ENCODE results near the gene POC1A.

POC1A gene

DNA sequence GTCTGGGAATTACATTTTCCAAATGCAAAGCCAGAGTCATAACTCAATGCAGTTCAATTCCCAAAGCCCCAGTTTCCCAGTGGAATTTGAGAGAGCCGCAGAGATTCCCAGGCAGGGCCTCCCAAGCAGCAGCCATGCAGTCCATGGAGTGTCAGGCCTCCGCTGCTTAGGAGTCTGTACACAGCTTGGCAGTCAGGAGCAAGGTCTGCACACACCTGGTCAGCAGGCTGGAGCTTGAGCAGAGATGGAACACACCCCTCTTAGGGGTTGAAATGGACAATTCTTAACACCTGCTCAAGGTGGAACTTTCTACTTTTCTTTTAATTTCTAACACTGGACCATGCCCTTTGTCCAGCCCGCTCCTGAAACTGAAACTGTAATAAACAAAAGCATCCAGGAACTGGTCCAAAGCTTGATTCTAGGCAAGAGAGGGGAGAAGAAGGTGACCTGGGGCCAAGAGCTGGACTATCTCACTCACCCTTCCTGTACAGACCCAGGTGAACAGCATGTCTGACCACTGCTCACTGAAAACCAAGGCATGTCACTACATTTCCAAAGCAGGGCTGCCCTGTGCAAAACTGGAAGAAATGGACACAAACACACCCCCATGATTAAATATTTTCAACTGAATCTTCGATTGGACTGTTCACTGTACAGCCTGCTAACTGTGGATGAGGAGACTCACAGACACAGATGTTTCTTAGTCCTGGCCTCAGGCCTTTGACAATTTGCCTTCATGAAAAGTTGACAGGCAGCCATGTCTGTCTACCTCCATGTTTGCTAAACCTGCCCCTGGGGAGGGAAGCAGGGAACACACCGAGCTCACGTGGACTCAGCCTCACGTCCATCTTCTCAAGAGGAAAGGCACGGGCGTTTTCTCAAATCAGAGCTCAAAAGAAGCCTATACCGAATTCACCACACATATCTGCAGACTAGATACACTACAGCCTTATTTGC, 49.3 kb downstream of the POC1A start:
- no peak for DNase-seq (ENCODE audit: low read depth, low spot score)

DNA sequence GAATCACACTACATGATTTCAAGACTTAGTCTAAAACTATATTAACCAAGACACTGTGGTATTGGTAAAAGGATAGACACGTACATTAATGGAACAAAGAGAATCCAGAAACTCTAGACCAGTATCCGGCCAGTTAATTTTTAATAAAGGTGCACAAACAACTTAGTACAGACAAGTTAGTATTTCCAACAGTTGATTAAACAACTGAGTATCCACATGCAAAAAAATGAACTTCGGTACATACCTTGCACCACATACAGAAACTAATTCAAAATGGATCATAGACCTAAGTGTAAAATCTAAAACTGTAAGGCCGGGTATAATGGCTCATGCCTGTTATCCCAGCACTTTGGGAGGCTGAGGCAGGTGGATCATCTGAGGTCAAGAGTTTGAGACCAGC, 51.3 kb downstream of the POC1A start:
- DNase-seq (ENCODE audit: low read depth, low spot score): no peak

DNA sequence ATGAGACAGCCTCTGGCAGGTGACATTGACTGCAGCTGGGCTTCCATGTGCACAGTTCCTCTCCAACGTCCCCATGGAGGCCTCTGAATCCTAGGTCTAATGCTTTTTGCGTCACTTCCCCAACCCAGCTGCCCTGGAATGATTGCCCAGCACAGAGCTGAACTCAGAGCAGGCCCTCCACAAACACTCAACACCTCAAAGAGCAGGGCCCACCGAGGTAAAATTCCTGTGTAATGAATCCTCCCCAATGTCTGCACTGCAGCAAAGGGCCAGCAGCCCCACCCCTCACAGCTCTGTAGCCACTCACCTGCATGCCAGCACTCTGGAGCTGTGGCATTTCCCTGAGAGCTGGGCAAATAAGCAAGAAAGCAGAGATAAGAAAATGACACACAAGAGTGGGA, 55.2 kb downstream of the POC1A start:
- no peak for DNase-seq (ENCODE audit: low read depth, low spot score)

DNA sequence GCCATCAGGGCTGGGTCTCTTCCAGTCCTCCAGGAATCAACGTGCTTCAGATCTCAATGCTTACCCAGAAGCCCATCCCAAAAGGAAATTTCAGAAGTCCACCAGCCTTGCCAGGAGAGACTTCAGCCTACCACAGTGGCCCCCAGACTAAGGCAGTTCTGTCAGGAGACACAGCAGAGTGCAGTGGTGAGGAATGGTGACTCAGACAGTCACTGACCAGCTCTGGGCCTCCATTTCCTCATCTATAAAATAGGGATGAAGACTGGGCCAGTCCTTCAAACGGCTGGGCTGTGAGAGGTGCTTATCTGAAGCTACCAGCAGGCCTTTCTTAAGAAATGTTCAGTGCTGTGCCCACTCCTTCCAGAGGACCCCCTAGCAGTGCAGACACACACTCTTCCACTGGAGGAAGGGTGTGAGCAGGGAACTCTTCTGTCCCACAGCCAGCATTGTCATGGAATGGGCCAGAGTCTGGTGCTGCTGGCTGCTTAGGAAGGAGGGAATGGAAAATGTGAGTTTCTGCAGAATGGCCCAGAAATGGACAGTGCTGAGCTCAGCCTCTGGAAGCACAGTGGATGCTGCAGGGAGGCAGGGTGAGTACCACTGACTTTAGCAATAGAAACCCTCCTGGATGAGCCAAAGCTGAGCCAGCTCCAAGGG, 56.2 kb downstream of the POC1A start:
- no peak for DNase-seq (ENCODE audit: low read depth, low spot score)

DNA sequence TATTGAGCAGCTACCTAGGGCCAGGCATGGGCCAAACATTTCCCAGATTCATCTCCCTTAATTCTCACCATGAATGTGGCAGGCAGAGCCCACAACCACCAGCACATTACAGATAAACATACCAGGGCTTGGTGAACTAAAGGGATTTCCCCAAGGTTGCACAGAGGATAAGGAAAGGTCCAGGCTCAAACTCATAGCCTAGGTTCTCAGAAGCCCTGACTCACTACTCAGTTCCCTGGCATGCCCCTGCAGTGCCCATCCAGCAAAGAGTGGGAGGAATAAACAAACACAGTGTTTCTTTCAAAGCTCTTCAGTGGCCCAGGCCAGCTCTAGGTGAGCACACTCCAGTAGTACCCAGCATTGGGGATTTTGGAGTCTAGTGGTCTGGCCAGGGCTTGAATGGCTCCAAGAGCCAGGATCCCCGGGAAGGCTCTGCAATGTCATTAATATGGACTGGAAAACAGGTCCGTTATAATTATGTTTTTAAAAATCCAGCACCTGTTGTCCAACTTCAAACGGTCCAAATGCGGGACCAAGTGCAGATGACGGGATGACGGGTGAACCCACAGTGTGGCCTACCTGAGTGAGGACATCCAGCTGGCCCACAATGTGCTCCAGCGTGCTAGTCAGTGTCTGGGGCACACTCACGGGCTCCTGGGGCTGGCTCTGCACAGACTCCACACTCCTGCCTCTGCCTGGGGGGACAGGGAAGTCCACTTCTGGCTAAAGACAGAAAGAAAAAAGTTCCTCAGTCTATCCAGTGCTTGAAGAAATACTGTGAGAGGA, 58.0 kb downstream of the POC1A start:
- no peak for DNase-seq (ENCODE audit: low read depth, low spot score)

DNA sequence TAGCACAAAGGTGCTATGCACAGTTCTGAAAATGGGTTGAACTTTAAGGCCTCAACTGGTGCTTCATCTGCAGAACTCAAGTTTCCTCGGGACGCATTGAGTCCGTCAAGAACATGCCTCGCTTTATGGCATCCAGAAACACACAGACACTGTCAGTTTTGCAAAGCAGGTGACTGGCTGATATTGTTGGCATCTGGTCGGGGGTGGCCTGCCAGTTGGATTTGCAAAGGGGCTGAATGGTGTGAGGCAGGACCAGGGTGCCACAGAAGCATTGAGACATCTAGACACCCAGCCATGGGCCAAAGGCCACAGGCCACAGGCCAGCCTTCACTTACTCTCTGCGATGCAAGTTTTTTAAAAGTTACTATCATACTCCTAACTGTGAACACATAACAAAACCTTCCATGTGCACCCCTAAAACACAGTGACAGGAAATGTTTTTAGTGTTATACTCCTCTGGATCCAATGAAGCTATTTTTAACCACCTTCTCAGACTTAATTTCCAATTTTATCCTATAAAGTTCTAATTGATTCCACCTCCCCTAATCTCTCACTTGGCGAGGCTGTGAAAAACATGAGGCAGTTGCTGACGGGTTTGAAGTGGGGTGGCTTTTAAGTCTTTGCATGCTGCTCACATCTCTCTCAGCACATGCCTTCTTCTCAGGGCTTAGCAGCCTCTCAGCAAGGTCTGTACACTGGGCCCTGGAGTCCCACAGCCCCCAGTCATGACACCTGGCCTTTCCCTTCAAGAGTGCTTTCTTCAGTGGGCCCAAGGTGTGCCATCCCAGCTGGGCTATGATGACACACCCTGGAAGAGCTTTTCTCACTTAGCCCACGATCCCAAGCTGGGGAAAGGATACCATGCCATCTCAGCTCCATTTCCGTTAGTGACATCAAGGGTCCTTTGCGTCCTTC, 59.4 kb downstream of the POC1A start:
- DNase-seq (ENCODE audit: low read depth, low spot score): no peak

DNA sequence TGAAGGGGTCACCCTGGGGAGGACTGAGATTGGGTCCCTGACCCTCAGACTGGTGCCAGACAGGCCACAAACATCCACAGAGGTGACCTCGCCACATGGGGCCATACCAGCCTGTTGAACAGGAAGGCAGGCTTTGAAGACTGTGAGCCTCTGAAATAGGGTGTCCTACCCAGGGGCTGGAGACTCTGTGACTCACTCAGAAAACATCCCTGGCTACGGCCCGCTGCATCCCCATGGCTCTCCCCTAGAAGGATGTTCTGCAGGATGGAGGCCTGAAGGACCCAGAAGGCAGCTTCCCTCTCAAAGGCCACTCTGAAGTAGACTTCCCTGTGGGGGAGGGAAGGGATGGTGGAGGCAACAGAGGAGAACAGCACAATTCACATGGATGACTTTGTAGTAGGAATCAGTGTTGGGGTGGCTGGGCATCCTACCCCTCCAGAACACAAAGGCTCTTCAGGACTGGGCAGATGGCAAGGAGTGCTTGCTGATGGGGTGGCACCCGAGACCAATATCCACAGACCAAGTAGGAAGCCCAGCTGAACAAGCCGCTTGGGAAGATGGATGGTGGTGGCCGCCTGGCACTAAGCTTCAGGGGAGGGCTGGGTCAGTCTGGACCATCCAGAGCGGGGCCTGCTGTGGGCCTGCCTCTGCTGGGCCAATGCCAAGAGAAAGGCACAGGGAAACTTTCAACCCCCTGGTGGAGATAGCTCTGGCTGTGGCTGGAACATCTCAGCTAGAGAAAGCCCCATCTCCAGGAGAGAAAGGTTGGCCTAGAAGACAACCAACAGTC, 60.3 kb downstream of the POC1A start:
- no peak for DNase-seq (ENCODE audit: low read depth, low spot score)

DNA sequence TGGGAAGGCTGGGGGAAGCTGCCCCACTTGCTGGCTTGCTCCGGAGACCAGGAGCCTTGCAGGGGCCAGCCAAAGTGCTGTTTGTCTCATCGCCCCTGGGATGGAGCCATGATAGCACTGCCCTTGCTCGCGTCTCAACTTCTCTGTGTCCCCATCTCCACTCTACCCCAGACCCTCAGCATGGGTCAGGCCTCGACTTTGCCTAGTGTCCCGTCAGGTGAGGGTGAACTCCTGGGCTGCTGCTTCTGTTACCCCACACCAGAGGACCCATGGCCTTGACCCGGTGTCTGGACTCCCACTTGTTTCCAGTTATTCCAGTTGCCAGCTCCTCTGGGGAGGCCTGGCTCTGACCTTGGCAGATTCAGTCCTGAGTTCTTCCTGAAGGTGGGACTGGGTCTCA, 61.3 kb downstream of the POC1A start:
- DNase-seq (ENCODE audit: low read depth, low spot score): no peak

DNA sequence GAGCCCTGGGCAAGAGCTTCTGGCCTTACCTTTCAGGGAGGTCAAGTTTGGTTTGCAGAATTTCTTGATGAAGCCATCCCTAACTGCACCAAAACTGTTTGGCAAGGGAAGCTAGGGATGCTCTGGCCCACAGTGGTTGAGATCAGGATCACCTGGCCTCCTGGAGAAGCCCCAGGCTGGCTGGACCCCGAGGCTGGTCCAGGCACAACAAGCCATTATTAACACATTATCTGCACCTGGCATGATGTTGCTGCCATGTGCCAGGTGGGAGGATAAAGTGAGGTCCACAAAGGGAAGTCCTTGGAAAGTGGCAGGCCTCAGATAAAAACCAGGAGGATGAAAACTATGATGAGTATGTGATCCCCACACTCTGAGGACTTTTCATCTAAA, 62.0 kb downstream of the POC1A start:
- no peak for DNase-seq (ENCODE audit: low read depth, low spot score)

DNA sequence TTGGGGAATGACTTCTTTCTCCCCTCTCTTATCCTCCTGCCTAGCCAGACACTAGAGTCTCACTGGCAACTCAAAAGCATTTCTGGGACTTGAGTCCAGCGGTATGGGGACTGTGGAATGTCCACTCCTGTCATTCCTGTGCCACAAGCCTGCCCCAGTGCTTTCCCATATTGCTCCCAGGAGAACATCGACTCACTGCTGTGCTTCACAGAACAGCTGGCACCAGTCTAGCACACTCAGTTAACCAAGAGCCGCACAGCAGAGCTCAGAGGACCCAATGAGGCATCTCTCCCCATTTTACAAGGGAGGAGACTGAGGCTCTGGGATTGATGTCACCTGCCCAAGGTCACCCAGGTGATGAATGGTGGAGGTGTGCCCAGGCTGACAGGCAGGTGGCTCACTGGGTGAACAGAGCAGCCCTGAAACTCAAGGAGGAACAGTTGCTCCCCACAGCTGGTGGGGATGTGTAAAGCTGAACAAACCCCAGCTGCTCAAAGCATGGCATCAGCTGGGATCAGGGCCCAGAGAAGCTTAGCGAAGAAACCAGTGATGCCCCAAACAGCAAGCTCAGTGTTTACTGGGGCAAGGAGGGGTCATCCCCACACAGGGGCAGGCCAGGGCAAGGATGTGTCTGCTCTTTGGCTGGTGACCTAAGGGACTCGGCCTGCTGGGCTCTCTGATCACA, 62.5 kb downstream of the POC1A start:
- DNase-seq (ENCODE audit: low read depth, low spot score): no peak

DNA sequence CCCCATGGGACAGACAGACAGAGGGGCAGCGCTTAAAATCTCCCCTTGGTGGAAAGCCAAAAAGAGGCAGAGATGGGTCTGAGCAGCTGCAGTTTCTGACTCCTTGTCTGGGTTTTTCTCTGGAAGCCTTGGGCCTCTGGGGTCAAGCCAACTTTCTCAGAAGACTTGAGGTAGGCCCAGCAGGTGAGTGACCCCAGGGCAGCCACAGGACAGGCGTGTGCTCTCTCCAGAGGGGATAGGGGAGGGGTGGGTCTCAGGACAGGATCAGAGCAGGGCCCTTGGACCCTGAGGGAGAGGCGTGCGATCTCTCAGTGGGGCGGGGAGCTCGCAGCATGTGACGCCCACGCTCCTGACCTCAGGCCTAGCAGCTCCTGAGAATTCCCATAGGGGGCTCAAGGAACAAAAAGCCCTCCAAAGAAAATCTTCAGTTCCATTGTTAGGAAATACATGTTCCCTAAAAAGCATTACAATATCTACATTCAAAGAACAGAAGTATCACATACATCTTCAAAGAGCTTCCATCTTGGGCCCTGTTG, 63.2 kb downstream of the POC1A start:
- no peak for DNase-seq (ENCODE audit: low read depth, low spot score)

DNA sequence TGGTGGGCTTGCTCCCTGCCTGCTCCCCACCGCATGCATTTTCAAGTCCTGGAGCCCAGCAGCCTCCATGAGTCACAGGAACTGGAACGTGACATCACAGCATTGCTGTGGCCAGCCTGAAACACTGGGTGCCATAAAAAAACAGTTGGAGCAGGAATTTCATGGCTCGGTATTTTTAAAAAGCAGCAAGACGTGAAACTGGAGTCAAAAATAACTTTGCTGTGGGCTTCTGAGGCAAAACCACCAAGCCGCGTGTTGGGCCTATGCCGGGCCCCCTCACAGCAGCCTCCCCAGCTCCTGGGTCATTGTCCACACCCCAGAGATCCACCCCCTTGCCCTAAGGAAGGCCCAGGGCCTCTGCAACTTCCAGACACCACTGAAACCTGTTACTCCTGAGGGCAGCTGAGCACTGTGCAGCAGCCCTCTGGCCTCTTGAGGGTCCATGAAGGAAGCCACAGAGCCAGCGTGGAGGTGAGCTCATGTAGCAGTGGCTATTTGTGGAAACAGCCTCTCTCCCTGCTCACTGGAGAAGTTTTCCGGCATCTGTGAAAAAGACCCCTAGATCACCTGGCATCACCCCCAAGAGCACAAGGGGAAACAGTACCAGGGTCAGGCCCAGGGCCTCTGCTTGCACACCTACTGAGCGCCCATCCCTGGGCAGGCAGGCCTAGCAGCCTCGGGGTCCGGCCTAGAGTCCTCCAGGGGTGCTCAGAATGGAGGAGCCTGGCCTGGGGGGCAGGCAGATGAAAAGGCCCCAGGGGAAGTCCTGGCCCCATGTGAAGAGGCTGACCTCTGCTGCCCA, 63.9 kb downstream of the POC1A start:
- DNase-seq (ENCODE audit: low read depth, low spot score): no peak

DNA sequence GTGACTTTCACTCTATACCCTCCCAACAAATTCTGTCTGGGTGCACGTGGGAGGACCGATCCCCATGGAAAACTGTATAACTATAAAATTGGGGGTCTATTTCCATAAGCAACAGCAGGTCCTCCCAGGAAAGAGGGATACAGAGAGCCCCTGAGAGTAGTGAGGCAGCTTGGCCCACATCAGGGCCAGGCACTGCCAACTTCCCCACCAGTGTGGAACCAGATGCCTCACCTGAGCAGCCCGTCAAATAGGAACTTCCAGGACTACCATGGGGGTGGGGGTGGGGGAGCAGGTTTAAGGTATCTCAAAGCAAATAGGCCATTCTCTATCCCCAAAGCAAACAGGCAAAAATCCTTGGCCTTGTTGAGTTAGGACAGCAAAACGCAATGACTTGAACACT, 64.5 kb downstream of the POC1A start:
- no peak for DNase-seq (ENCODE audit: low read depth, low spot score)

DNA sequence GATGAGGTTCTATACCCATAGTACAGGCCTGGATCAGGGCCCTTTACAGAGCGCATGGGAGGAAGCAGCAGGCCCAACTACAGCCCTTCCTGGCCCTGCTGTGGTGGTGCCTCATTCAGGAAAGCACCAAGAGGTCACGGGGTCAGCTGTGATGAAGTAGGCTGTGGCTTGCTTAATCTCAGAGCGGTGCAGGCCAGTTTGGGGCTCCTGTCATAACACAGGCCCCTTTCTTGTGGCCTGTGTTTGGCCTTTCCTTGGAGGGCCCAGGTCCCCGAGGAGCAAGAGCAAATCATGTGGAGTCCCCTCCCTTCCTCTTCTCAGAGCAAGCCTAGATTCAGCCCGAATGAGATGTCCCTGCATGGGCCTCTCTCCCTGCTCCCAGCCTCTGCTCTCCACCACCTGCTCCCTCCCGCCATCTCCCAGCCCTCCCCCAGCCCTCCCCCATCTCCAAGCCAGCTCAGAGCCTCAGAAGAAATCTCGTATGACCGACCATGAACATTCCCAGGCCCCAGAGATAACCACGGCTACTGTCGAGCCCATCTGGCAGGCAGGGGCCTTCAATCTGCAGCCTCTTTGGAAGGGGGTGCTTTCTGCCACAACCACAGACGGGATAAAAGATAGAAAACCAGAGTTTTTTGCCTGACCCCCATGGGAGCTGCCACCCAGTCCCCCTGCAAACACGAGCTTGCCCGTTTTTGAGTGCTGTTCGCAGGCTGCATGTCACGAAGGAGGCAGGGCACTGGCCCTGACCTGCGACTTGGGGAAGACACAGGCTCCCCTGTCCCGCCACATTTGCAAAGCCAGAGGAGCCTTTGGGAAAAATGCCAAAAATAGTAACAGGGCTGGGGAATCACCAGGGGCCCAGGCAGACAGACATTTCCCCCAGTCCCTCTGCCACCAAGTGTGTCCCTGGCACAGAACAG, 65.5 kb downstream of the POC1A start:
- no peak for DNase-seq (ENCODE audit: low read depth, low spot score)

DNA sequence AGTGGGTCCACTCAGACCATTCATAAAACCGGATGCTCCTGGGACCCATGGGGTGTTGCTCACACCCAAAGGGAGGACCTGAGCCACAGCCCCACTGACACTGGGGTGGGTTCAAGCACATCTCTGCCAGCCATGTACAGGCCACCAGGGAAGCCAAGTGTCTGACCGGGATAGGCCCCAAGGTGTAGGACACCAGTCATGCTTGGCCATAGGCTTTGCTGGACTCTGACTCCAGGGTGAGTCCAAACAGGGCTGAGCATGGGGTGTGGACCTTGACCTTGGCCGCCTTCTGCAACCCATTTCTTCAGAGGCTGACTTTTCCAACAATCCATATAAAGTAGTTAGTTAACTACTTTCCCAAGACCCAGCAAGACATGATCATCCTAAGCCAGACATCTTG, 66.5 kb downstream of the POC1A start:
- no peak for DNase-seq (ENCODE audit: low read depth, low spot score)

DNA sequence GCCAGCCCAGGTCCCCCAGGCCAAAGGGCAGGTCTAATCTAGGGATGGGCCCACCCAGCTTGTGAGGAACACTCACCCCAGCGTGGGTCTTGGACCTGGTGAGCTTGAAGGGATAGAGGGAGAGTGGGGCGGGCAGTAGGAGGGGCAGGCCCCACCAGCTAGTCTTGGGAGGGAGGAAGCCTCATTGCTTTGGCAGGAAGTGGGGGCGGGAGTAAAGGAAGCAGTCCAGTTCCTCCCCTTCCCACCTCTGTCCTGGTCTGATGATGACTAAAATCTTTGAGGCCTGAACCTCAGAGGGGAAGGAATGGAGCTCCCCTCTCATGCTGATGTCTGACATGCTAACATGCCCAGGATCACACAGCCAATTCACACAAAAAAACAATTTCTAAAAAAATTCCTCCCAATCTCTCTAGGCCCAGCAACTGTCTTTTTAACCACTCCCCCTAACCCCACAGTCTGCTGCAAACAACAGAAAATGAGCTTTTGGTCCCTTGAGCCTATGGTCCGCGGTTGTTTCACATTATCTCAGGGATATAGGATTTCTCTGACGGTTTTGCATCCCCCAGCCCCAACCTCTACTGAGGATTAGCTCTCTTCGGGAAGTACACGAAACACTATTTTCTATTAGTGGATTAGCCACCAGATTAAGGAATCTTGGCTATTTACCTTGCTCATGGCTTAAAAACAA, 67.1 kb downstream of the POC1A start:
- DNase-seq (ENCODE audit: low read depth, low spot score): no peak

DNA sequence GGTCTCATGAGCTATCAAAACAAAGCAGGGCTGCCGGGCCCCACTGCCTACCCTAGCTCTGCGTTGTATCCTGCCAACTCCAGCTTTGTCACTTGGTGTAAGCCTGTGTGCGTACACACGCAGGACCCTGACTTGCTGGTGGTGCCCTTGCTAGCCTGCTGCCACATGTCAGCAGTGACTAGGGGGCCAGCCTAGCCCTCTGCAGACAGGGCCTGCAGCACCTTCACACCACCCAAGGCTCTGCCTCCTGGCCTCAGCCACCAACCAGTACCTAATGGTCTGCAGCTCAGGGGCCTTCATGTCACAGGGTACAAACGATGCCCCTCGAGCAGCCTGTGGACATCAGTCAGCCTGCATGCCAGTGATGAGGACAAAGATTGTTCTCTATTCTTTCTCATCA, 67.8 kb downstream of the POC1A start:
- DNase-seq (ENCODE audit: low read depth, low spot score): no peak
